ENCODE data around the gene RYK.

GRCh38 chr3:134147411-134147810 is 103.2 kb downstream of the RYK start:
- no peak for TF ChIP-seq CTCF (IDR thresholded peaks at IDR 0.05; ENCODE audit: low read depth, low read length, missing input control)
- TF ChIP-seq TAF1 (conservative IDR thresholded peaks at IDR 0.05), result no peak
- TF ChIP-seq REST (IDR thresholded peaks at IDR 0.05), result no peak
- TF ChIP-seq RXRA (IDR thresholded peaks at IDR 0.05), result no peak
- no peak for TF ChIP-seq GABPA (IDR thresholded peaks at IDR 0.05 in 1 of 2, conservative IDR thresholded peaks at IDR 0.05 in 1 of 2)
- TF ChIP-seq YY1 (IDR thresholded peaks at IDR 0.05), result no peak
- TF ChIP-seq, protein P1, sequence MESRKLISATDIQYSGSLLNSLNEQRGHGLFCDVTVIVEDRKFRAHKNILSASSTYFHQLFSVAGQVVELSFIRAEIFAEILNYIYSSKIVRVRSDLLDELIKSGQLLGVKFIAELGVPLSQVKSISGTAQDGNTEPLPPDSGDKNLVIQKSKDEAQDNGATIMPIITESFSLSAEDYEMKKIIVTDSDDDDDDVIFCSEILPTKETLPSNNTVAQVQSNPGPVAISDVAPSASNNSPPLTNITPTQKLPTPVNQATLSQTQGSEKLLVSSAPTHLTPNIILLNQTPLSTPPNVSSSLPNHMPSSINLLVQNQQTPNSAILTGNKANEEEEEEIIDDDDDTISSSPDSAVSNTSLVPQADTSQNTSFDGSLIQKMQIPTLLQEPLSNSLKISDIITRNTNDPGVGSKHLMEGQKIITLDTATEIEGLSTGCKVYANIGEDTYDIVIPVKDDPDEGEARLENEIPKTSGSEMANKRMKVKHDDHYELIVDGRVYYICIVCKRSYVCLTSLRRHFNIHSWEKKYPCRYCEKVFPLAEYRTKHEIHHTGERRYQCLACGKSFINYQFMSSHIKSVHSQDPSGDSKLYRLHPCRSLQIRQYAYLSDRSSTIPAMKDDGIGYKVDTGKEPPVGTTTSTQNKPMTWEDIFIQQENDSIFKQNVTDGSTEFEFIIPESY (IDR thresholded peaks at IDR 0.05), result no peak
- TF ChIP-seq, protein P2, sequence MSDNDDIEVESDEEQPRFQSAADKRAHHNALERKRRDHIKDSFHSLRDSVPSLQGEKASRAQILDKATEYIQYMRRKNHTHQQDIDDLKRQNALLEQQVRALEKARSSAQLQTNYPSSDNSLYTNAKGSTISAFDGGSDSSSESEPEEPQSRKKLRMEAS (IDR thresholded peaks at IDR 0.05), result no peak
- no peak for TF ChIP-seq ATF3 (IDR thresholded peaks at IDR 0.05)
- TF ChIP-seq FOXA1 (IDR thresholded peaks at IDR 0.05), result no peak
- no peak for TF ChIP-seq EGR1 (IDR thresholded peaks at IDR 0.05; ENCODE audit: low read depth in 2 of 2)
